HFFc6 (cell line): ENCODE results near the gene TMEM185B. TPM values are rescaled to one million over a fixed set of nuclear protein-coding genes. Genes with fewer than 3 reads are reported as not detected.
"Not testable (repeated sequence)": the region's sequence is repeated elsewhere in the genome, so short reads cannot be mapped to it uniquely, and the experiment has no call there.

ENCODE experiments used
- DNase-seq: peaks from one replicate; pipeline ENCODE4 v3.0.0-alpha.2; 2018
- H3K27ac Mint-ChIP-seq: 2 replicates; pipeline ENCODE4 v1.8.0; 2020; ENCODE audit warnings: mild to moderate bottlenecking, mixed read lengths
- H3K27me3 Mint-ChIP-seq: 2 replicates; pipeline ENCODE4 v1.8.0; 2021; ENCODE audit warnings: mild to moderate bottlenecking, moderate library complexity, mixed read lengths; ENCODE audit not compliant: insufficient read depth
- H3K36me3 Mint-ChIP-seq: 2 replicates; pipeline ENCODE4 v1.8.0; 2021; ENCODE audit warnings: low read depth, mixed read lengths
- H3K4me1 Mint-ChIP-seq: 2 replicates; pipeline ENCODE4 v1.8.0; 2020; ENCODE audit warnings: low read depth, mixed read lengths
- H3K4me3 Mint-ChIP-seq: 2 replicates; pipeline ENCODE4 v1.8.0; 2020; ENCODE audit warnings: mild to moderate bottlenecking, moderate library complexity, mixed read lengths
- H3K9me3 Mint-ChIP-seq: 2 replicates; pipeline ENCODE4 v1.8.0; 2020; ENCODE audit warnings: mild to moderate bottlenecking, mixed read lengths
- total RNA-seq, 6 experiments: library from RNA; stranded (reverse); fragmentation: NEBNext Ultra II Directional; extraction: Animal tissue kit (Norgen Biotek cat#: 25700); gene quantifications; 2 replicates in 1 of 6; 3 replicates in 5 of 6; pipeline ENCODE4 v1.2.3, GENCODE V29; 2021
- TF ChIP-seq, protein P1 (sequence below): fragments of 200-600 bp; sonication (generic); IDR thresholded peaks from 2 replicates; pipeline ENCODE4 v1.5.0; 2021; ENCODE audit warnings: antibody characterized with exemption, mild to moderate bottlenecking

Gene TMEM185B
- total RNA-seq, 6 experiments from 2014 or later: 29.2 to 36.4 (median 31.3) TPM

- no peak overlapping the region for H3K4me3 Mint-ChIP-seq
- H3K36me3 Mint-ChIP-seq: peaks cover 24% of the 10 kb centered on the region
- DNase-seq: no peak
- H3K27ac Mint-ChIP-seq: no peak overlapping the region
- H3K4me1 Mint-ChIP-seq: peaks cover 7% of the 10 kb centered on the region; the same call in 1 of the 2 replicates
- no peaks in the 10 kb centered on the region for H3K27me3 Mint-ChIP-seq
- no peaks in the 10 kb centered on the region for H3K9me3 Mint-ChIP-seq
- TF ChIP-seq, protein P1, sequence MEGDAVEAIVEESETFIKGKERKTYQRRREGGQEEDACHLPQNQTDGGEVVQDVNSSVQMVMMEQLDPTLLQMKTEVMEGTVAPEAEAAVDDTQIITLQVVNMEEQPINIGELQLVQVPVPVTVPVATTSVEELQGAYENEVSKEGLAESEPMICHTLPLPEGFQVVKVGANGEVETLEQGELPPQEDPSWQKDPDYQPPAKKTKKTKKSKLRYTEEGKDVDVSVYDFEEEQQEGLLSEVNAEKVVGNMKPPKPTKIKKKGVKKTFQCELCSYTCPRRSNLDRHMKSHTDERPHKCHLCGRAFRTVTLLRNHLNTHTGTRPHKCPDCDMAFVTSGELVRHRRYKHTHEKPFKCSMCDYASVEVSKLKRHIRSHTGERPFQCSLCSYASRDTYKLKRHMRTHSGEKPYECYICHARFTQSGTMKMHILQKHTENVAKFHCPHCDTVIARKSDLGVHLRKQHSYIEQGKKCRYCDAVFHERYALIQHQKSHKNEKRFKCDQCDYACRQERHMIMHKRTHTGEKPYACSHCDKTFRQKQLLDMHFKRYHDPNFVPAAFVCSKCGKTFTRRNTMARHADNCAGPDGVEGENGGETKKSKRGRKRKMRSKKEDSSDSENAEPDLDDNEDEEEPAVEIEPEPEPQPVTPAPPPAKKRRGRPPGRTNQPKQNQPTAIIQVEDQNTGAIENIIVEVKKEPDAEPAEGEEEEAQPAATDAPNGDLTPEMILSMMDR: no peak
These were observed 41.8 kb upstream of the TMEM185B start for GRCh38 chr2:120265006-120265405.

DNA sequence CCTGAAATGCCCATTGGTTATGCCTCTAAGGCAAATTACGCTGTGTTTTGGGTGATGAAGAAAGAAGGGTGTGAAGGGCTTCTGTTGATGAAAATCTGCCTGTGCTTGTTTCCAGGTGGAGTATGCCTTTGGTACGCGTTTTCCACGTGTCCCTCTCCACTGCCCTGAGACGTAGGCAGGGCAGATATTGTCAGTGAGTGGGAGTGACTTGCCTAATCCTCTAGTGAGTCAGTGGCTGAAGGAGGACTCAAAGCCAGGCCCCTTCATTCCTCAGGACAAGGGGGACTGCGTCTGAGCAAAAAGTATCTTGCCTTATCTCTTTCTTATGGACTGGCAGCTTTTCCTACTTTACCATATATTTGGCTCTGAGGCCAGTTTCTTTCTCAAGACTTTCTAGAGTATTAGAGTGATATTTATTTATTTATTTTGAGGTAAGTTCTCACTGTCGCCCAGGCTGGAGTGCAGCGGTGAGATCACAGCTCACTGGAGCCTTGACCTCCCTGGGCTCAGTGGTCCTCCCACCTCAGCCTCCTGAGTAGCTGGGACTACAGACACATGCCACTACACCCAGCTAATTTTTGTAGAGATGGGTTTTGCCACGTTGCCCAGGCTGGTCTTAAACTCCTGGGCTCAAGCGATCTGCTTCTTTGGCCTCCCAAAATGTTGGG is 39.7 kb upstream of the TMEM185B start:
- H3K27me3 Mint-ChIP-seq: no peaks in the 10 kb centered on the region
- no peak for DNase-seq
- peaks cover 8% of the 10 kb centered on the region for H3K9me3 Mint-ChIP-seq
- peaks cover 13% of the 10 kb centered on the region for H3K4me1 Mint-ChIP-seq
- H3K27ac Mint-ChIP-seq: no peak overlapping the region
- TF ChIP-seq, protein P1: no peak
- peaks cover 21% of the 10 kb centered on the region for H3K36me3 Mint-ChIP-seq
- no peak overlapping the region for H3K4me3 Mint-ChIP-seq

DNA sequence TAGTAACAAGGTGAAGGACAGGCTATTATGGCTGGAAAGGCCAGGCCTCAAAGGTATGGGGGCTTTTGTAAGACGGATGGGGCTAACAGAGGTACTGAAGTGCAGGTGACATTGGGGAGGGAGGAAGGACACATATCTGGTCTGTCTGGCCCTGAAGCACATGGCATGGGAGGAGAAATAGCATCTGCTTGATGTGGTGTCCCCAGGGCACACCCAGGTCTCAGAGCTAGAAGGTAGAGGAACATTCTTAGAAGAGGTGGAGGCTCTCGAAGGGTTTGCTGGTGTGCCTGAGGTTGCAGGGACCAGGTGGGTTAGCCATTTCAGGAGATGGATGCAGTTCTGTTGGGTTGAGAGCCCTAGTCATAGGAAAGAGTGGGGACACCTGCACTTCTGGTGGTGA is 39.0 kb upstream of the TMEM185B start:
- Mint-ChIP-seq H3K27ac (no peak overlapping the region), H3K27me3 (no peaks in the 10 kb centered on the region), H3K36me3 (peaks cover 22% of the 10 kb centered on the region), H3K4me1 (peaks cover 18% of the 10 kb centered on the region), H3K4me3 (no peak overlapping the region), H3K9me3 (peaks cover 8% of the 10 kb centered on the region)
- DNase-seq: no peak
- TF ChIP-seq, protein P1: no peak

DNA sequence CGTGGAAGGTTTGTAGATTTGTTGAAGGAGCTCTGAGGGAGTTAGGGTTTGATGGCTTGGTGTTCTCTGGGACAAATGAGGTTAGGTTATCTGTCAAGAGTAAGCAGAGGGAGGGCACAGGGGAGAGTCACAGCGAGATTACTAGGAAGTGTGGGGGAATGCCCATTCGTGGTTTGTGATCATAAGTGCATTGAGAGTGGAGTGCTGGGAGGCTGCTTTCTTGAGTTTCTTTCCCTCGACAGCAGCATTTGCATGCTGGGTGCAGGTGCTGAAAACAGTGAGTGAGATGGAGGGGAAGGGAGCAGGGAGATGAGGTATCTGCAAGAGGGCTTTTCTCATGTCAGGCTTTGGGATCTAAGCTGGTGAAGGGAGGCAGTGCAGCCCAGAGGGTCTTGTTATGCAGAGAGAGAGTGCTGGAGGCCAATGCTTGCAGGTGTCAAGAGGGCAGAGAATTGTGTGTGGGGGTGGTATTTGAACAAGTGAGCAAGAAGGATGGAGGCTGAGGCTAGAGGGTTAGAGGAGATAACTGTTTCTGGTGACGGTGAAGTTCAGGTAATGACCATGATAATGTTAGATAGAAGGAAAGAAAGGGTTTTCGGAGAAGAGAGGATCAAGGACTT is 38.3 kb upstream of the TMEM185B start:
- H3K9me3 Mint-ChIP-seq: peaks cover 8% of the 10 kb centered on the region
- peaks cover 20% of the 10 kb centered on the region for H3K4me1 Mint-ChIP-seq
- TF ChIP-seq, protein P1: no peak
- no peaks in the 10 kb centered on the region for H3K27me3 Mint-ChIP-seq
- H3K36me3 Mint-ChIP-seq: peaks cover 19% of the 10 kb centered on the region
- DNase-seq: no peak
- no peak overlapping the region for H3K4me3 Mint-ChIP-seq
- no peak overlapping the region for H3K27ac Mint-ChIP-seq

DNA sequence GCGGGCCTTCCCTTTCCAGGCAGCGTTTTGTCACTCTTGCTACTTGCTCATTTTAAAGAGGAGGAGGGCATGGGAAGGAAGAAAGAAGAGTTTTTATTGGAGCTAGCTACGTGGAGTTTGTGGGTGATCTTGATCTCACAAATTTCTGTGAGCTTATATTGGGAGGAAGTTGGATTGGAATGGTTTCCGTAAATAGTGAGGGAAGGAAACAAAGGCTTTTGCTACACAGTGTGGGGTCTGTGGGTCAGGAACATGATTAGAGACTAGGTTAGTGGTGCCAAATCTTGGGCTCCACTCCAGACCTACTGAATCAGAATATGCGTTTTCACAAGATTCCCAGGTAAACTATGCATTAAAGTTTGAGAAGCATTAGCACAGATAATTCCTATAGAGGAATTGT is 37.5 kb upstream of the TMEM185B start:
- DNase-seq: no peak
- Mint-ChIP-seq H3K9me3 (peaks cover 8% of the 10 kb centered on the region), H3K27ac (no peak overlapping the region), H3K4me3 (no peak overlapping the region), H3K4me1 (peaks cover 28% of the 10 kb centered on the region), H3K27me3 (no peaks in the 10 kb centered on the region), H3K36me3 (peaks cover 27% of the 10 kb centered on the region)
- TF ChIP-seq, protein P1: no peak

DNA sequence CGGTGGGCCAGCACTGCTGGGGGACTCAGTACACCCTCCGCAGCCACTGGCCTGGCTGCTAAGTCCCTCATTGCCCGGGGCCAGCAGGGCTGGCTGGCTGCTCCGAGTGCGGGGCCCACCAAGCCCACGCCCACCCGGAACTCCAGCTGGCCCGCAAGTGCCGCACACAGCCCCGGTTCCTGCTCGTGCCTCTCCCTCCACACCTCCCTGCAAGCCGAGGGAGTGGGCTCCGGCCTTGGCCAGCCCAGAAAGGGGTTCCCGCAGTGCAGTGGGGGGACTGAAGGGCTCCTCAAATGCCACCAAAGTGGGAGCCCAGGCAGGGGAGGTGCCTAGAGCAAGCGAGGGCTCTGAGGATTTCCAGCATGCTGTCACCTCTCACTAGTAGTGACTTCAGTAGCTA is 36.7 kb upstream of the TMEM185B start:
- not testable (repeated sequence) for H3K27ac Mint-ChIP-seq, H3K4me3 Mint-ChIP-seq, DNase-seq, H3K9me3 Mint-ChIP-seq, H3K27me3 Mint-ChIP-seq
- Mint-ChIP-seq H3K4me1 (peaks cover 36% of the 10 kb centered on the region), H3K36me3 (peaks cover 30% of the 10 kb centered on the region)
